Glomerular visceral epithelial cell (primary cell): Measurements from ENCODE around the gene CHD9.

ENCODE experiments used
- DNase-seq: peaks from one replicate; pipeline ENCODE4 v3.0.0-alpha.2; 2016; ENCODE audit errors: extremely low spot score

The CHD9 gene

GRCh38 chr16:53092284-53092683 is 37.5 kb downstream of the CHD9 start:
- no peak for DNase-seq

- DNase-seq, result no peak
Observed at GRCh38 chr16:53093162-53093744, 38.5 kb downstream of the CHD9 start.

- DNase-seq, result no peak
Observed at GRCh38 chr16:53094013-53094630, 39.3 kb downstream of the CHD9 start.

- DNase-seq, result no peak
Observed at GRCh38 chr16:53097190-53097589, 42.4 kb downstream of the CHD9 start.

GRCh38 chr16:53098526-53099317 is 43.9 kb downstream of the CHD9 start:
- peak; percentile 92 for DNase-seq

- peak; percentile 93 for DNase-seq
Observed at GRCh38 chr16:53099318-53100130, 44.7 kb downstream of the CHD9 start.

- no peak for DNase-seq
Observed at GRCh38 chr16:53100131-53100748, 45.4 kb downstream of the CHD9 start.

- no peak for DNase-seq
Observed at GRCh38 chr16:53100889-53101288, 46.1 kb downstream of the CHD9 start.

- no peak for DNase-seq
Observed at GRCh38 chr16:53103811-53104210, 49.0 kb downstream of the CHD9 start.

- DNase-seq, result no peak
Observed at GRCh38 chr16:53105565-53105964, 50.8 kb downstream of the CHD9 start.

- no peak for DNase-seq
Observed at GRCh38 chr16:53111078-53111791, 56.4 kb downstream of the CHD9 start.

- no peak for DNase-seq
Observed at GRCh38 chr16:53112015-53112414, 57.2 kb downstream of the CHD9 start.

GRCh38 chr16:53115047-53115446 is 60.3 kb downstream of the CHD9 start:
- no peak for DNase-seq

- DNase-seq, result no peak
Observed at GRCh38 chr16:53115773-53116172, 61.0 kb downstream of the CHD9 start.

- DNase-seq, result no peak
Observed at GRCh38 chr16:53121043-53121620, 66.3 kb downstream of the CHD9 start.

- no peak for DNase-seq
Observed at GRCh38 chr16:53121661-53122060, 66.9 kb downstream of the CHD9 start.

GRCh38 chr16:53123747-53124146 is 69.0 kb downstream of the CHD9 start:
- no peak for DNase-seq

- no peak for DNase-seq
Observed at GRCh38 chr16:53126390-53126789, 71.6 kb downstream of the CHD9 start.

GRCh38 chr16:53129281-53130158 is 74.7 kb downstream of the CHD9 start:
- DNase-seq, result no peak
